ENCODE measurements around the gene CDH12. TPM values are rescaled to one million over a fixed set of nuclear protein-coding genes. Genes with fewer than 3 reads are reported as not detected.
"Not testable (repeated sequence)": the region's sequence is repeated elsewhere in the genome, so short reads cannot be mapped to it uniquely, and the experiment has no call there.

The CDH12 gene
- total RNA-seq, 2 donors from 2014 or later, result 0.90 to 1.9 TPM

GRCh38 chr5:22278164-22278563, 575.0 kb downstream of the CDH12 start:
- peaks cover 12% of the 10 kb centered on the region for H3K9me3 Mint-ChIP-seq
- Histone ChIP-seq H3K27ac (ENCODE audit: low read depth, low read length) (no peak overlapping the region), H3K4me3 (ENCODE audit: low read length) (no peak overlapping the region), H3K4me1 (ENCODE audit: control insufficient read depth, insufficient read depth, low read length) (no peaks in the 10 kb centered on the region), H3K9me3 (ENCODE audit: control insufficient read depth, low read length) (no peaks in the 10 kb centered on the region), H3K36me3 (ENCODE audit: control insufficient read depth, insufficient read depth, low read length) (no peaks in the 10 kb centered on the region), H3K9ac (ENCODE audit: extremely low read depth, low read length, poor library complexity, severe bottlenecking) (no peak overlapping the region), H3K27me3 (ENCODE audit: control insufficient read depth, insufficient read depth, low read length, poor library complexity, severe bottlenecking) (no peaks in the 10 kb centered on the region)
- no peaks in the 10 kb centered on the region for H3K36me3 Mint-ChIP-seq (ENCODE audit: low read depth)
- H3K4me1 Mint-ChIP-seq, result no peaks in the 10 kb centered on the region
- no peak overlapping the region for H3K27ac Mint-ChIP-seq
- DNase-seq, result no peak
- 88 to 100% methylated on average over 1 of the region's 1 CpG for WGBS, 2 experiments (ENCODE audit: insufficient coverage in 1 of 2, insufficient read length in 1 of 2)
- TF ChIP-seq CTCF (conservative IDR thresholded peaks at IDR 0.05), result no peak
- H3K27me3 Mint-ChIP-seq (ENCODE audit: insufficient read depth), result no peaks in the 10 kb centered on the region
- no peak overlapping the region for H3K4me3 Mint-ChIP-seq

GRCh38 chr5:22277006-22277405, 576.1 kb downstream of the CDH12 start:
- Histone ChIP-seq H3K36me3 (ENCODE audit: control insufficient read depth, insufficient read depth, low read length) (no peaks in the 10 kb centered on the region), H3K27ac (ENCODE audit: low read depth, low read length) (no peak overlapping the region), H3K4me3 (ENCODE audit: low read length) (no peak overlapping the region), H3K9ac (ENCODE audit: extremely low read depth, low read length, poor library complexity, severe bottlenecking) (no peak overlapping the region), H3K27me3 (ENCODE audit: control insufficient read depth, insufficient read depth, low read length, poor library complexity, severe bottlenecking) (no peaks in the 10 kb centered on the region), H3K9me3 (ENCODE audit: control insufficient read depth, low read length) (no peaks in the 10 kb centered on the region), H3K4me1 (ENCODE audit: control insufficient read depth, insufficient read depth, low read length) (no peaks in the 10 kb centered on the region)
- H3K4me1 Mint-ChIP-seq, result no peaks in the 10 kb centered on the region
- H3K27ac Mint-ChIP-seq, result no peak overlapping the region
- peaks cover 10% of the 10 kb centered on the region for H3K9me3 Mint-ChIP-seq
- no peak for TF ChIP-seq CTCF (conservative IDR thresholded peaks at IDR 0.05)
- DNase-seq, result no peak
- 93 to 100% methylated on average over 3 to 4 of the region's 4 CpGs for WGBS, 2 experiments (ENCODE audit: insufficient coverage in 1 of 2, insufficient read length in 1 of 2)
- no peak overlapping the region for H3K4me3 Mint-ChIP-seq
- no peaks in the 10 kb centered on the region for H3K36me3 Mint-ChIP-seq (ENCODE audit: low read depth)
- no peaks in the 10 kb centered on the region for H3K27me3 Mint-ChIP-seq (ENCODE audit: insufficient read depth)

GRCh38 chr5:22265855-22266254, 587.3 kb downstream of the CDH12 start:
- 86 to 90% methylated on average over 6 to 7 of the region's 7 CpGs for WGBS, 2 experiments (ENCODE audit: insufficient coverage in 1 of 2, insufficient read length in 1 of 2)

GRCh38 chr5:22258139-22258538, 595.0 kb downstream of the CDH12 start:
- H3K36me3 ChIP-seq (ENCODE audit: control insufficient read depth, insufficient read depth, low read length), result no peaks in the 10 kb centered on the region
- TF ChIP-seq CTCF (conservative IDR thresholded peaks at IDR 0.05), result no peak
- H3K4me3 ChIP-seq (ENCODE audit: low read length), result no peak overlapping the region
- no peak overlapping the region for H3K4me3 Mint-ChIP-seq
- 72 to 80% methylated on average over 3 to 5 of the region's 5 CpGs for WGBS, 2 experiments (ENCODE audit: insufficient coverage in 1 of 2, insufficient read length in 1 of 2)
- H3K27ac ChIP-seq (ENCODE audit: low read depth, low read length), result no peak overlapping the region
- no peaks in the 10 kb centered on the region for H3K4me1 Mint-ChIP-seq
- H3K27ac Mint-ChIP-seq, result no peak overlapping the region
- no peaks in the 10 kb centered on the region for H3K9me3 ChIP-seq (ENCODE audit: control insufficient read depth, low read length)
- H3K9me3 Mint-ChIP-seq, result no peaks in the 10 kb centered on the region
- H3K4me1 ChIP-seq (ENCODE audit: control insufficient read depth, insufficient read depth, low read length), result no peaks in the 10 kb centered on the region
- H3K27me3 Mint-ChIP-seq (ENCODE audit: insufficient read depth), result no peaks in the 10 kb centered on the region
- DNase-seq, result peak; percentile 41
- no peaks in the 10 kb centered on the region for H3K36me3 Mint-ChIP-seq (ENCODE audit: low read depth)
- no peak overlapping the region for H3K9ac ChIP-seq (ENCODE audit: extremely low read depth, low read length, poor library complexity, severe bottlenecking)
- no peaks in the 10 kb centered on the region for H3K27me3 ChIP-seq (ENCODE audit: control insufficient read depth, insufficient read depth, low read length, poor library complexity, severe bottlenecking)

More at GRCh38 chr5:22265855-22266254, 587.3 kb downstream of the CDH12 start:
- not testable (repeated sequence) for H3K36me3 Mint-ChIP-seq (ENCODE audit: low read depth); H3K9me3 ChIP-seq (ENCODE audit: control insufficient read depth, low read length); H3K9ac ChIP-seq (ENCODE audit: extremely low read depth, low read length, poor library complexity, severe bottlenecking); H3K27ac ChIP-seq (ENCODE audit: low read depth, low read length); DNase-seq; H3K9me3 Mint-ChIP-seq; H3K4me3 Mint-ChIP-seq; H3K27me3 Mint-ChIP-seq (ENCODE audit: insufficient read depth); H3K27me3 ChIP-seq (ENCODE audit: control insufficient read depth, insufficient read depth, low read length, poor library complexity, severe bottlenecking); H3K4me3 ChIP-seq (ENCODE audit: low read length); H3K4me1 Mint-ChIP-seq; H3K4me1 ChIP-seq (ENCODE audit: control insufficient read depth, insufficient read depth, low read length); H3K27ac Mint-ChIP-seq; H3K36me3 ChIP-seq (ENCODE audit: control insufficient read depth, insufficient read depth, low read length)

Measured in endodermal cell (in vitro differentiated cells).